Right lobe of liver (tissue), 6 donors: ENCODE results near the gene MCM6. TPM values are rescaled to one million over a fixed set of nuclear protein-coding genes. Genes with fewer than 3 reads are reported as not detected.
"Not testable (repeated sequence)": the region's sequence is repeated elsewhere in the genome, so short reads cannot be mapped to it uniquely, and the experiment has no call there.

Experiments used
- ATAC-seq, 4 donors: fragments of 200-7000 bp; cut with Tn5 transposase; one replicate each; pipeline ENCODE4 v1.9.1; 2020; ENCODE audit warnings: mild to moderate bottlenecking in 4 of 4, moderate library complexity in 4 of 4
- DNase-seq, 3 donors: peaks; one replicate each; pipeline ENCODE4 v3.0.0-alpha.2; 2020
- H3K27ac ChIP-seq, 3 donors: fragments of 200-600 bp; one replicate each; pipeline ENCODE4 v1.8.0; 2022
- H3K27me3 ChIP-seq, 2 donors: fragments of 200-600 bp; one replicate each; pipeline ENCODE4 v1.8.0; 2022
- H3K36me3 ChIP-seq, 4 donors: fragments of 200-600 bp; sonication (generic) in 1 of 4; one replicate each; pipeline versions ENCODE4 v1.5.1 to v1.8.0; 2017 to 2022; ENCODE audit warnings: control low read depth in 1 of 4
- H3K4me1 ChIP-seq, 4 donors: fragments of 200-600 bp; sonication (generic) in 1 of 4; one replicate each; pipeline versions ENCODE4 v1.5.1 to v1.8.0; 2017 to 2022; ENCODE audit warnings: control low read depth in 1 of 4
- H3K4me3 ChIP-seq, 3 donors: fragments of 200-600 bp; one replicate each; pipeline ENCODE4 v1.8.0; 2022
- H3K9me3 ChIP-seq, 4 donors: fragments of 200-600 bp; sonication (generic) in 1 of 4; one replicate each; pipeline versions ENCODE4 v1.5.1 to v1.8.0; 2017 to 2022; ENCODE audit warnings: control low read depth in 1 of 4
- POLR2A ChIP-seq: fragments of 450-650 bp; IDR thresholded peaks from one replicate; pipeline ENCODE4 v1.6.1; 2017; ENCODE audit warnings: antibody characterized with exemption, mild to moderate bottlenecking
- WGBS: methylation state at CpG from one replicate; pipeline ENCODE4 v1.1.6; 2018; ENCODE audit warnings: low coverage, low lambda C conversion rate; ENCODE audit not compliant: insufficient coverage; ENCODE audit errors: missing lambda C conversion rate; 5-methylcytosine and 5-hydroxymethylcytosine counted together
- intact Hi-C, 2 donors: fragments of 100-400 bp; cut with DNase I; formaldehyde crosslinking; loops; one replicate each; pipeline versions ENCODE4 v1.11.2 to v1.14.1; 2022
- total RNA-seq, 6 experiments: library from RNA; depleted of rRNA in 2 of 6; stranded (reverse); fragments of >200 nt in 2 of 6; fragmentation: NEBNext Ultra II Directional in 3 of 6; extraction: Animal tissue kit (Norgen Biotek cat#: 25700) in 3 of 6; gene quantifications; one replicate each; pipeline versions ENCODE4 v1.1.0 to v1.2.4, GENCODE V29; 2016 to 2023
- TF ChIP-seq, protein P1 (sequence below), 4 donors: fragments of 200-600 bp in 3 of 4; fragments of 450-650 bp in 1 of 4; IDR thresholded peaks; one replicate each; pipeline versions ENCODE4 v1.5.1 to v1.8.0; 2016 to 2022; ENCODE audit warnings: antibody characterized with exemption in 4 of 4, mild to moderate bottlenecking in 2 of 4
- donor health status: DM: no; HTN: yes; CAD: no.
- donor health status: DM: no; HTN: no; CAD: no.
- donor health status: DM: no; HTN: no; CAD: no.
- donor health status: DM: no; HTN: yes; CAD: no.
- donor health status: DM: no; HTN: yes; CAD: no.

Gene MCM6
- total RNA-seq, 6 experiments from 2014 or later: 1.5 to 13.2 (median 4.7) TPM

- H3K4me3 ChIP-seq: no peak overlapping the region
- WGBS: 71% methylated on average over 3 of the region's 3 CpGs
These were observed 61.0 kb downstream of the MCM6 start for GRCh38 chr2:135815269-135815668.

GRCh38 chr2:135812907-135813511 is 63.2 kb downstream of the MCM6 start:
- intact Hi-C loops: no loop called here
- H3K9me3 ChIP-seq: no peaks in the 10 kb centered on the region
- no peaks in the 10 kb centered on the region for H3K4me1 ChIP-seq
- DNase-seq (no peak), ATAC-seq (no peak)
- TF ChIP-seq POLR2A: no peak
- TF ChIP-seq, protein P1, sequence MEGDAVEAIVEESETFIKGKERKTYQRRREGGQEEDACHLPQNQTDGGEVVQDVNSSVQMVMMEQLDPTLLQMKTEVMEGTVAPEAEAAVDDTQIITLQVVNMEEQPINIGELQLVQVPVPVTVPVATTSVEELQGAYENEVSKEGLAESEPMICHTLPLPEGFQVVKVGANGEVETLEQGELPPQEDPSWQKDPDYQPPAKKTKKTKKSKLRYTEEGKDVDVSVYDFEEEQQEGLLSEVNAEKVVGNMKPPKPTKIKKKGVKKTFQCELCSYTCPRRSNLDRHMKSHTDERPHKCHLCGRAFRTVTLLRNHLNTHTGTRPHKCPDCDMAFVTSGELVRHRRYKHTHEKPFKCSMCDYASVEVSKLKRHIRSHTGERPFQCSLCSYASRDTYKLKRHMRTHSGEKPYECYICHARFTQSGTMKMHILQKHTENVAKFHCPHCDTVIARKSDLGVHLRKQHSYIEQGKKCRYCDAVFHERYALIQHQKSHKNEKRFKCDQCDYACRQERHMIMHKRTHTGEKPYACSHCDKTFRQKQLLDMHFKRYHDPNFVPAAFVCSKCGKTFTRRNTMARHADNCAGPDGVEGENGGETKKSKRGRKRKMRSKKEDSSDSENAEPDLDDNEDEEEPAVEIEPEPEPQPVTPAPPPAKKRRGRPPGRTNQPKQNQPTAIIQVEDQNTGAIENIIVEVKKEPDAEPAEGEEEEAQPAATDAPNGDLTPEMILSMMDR (IDR thresholded peaks at IDR 0.05): no peak
- H3K27me3 ChIP-seq: no peaks in the 10 kb centered on the region
- no peak overlapping the region for H3K4me3 ChIP-seq
- WGBS: 39% methylated on average over 2 of the region's 2 CpGs
- no peak overlapping the region for H3K27ac ChIP-seq
- no peaks in the 10 kb centered on the region for H3K36me3 ChIP-seq

More at GRCh38 chr2:135815269-135815668, 61.0 kb downstream of the MCM6 start:
- ATAC-seq (no peak), DNase-seq (no peak)
- Histone ChIP-seq H3K4me1 (no peaks in the 10 kb centered on the region), H3K9me3 (no peaks in the 10 kb centered on the region), H3K36me3 (no peaks in the 10 kb centered on the region), H3K27ac (no peak overlapping the region), H3K27me3 (no peaks in the 10 kb centered on the region)
- TF ChIP-seq, protein P1 (IDR thresholded peaks at IDR 0.05): no peak
- no peak for TF ChIP-seq POLR2A
- intact Hi-C loops: no loop called here

DNA sequence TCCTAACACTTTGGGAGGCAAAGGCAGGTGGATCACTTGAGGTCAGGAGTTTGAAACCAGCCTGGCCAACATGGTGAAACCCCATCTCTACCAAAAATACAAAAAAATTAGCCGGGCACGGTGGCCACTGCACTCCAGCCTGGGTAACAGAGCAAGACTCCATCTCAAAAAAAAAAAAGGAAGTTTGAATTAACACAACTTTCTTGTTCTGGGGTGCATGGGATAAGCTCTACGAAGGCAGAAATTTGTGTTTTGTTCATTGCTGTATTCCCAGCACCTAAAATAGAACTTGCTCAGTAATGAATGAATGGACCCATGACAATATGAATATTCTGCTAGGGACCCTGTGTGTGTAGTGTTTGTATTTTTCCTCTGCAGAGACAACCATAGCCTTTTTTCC is 68.4 kb downstream of the MCM6 start:
- intact Hi-C loops, H3K4me3 ChIP-seq, H3K36me3 ChIP-seq, H3K4me1 ChIP-seq, DNase-seq, ATAC-seq, H3K27me3 ChIP-seq, H3K27ac ChIP-seq, H3K9me3 ChIP-seq: not testable (repeated sequence)
- WGBS: 73% methylated on average over 2 of the region's 3 CpGs

- Histone ChIP-seq H3K36me3 (no peaks in the 10 kb centered on the region), H3K27ac (no peak overlapping the region), H3K9me3 (no peaks in the 10 kb centered on the region), H3K4me3 (no peak overlapping the region), H3K27me3 (no peaks in the 10 kb centered on the region), H3K4me1 (no peaks in the 10 kb centered on the region)
- no peak for ATAC-seq
- no peak for TF ChIP-seq POLR2A
- TF ChIP-seq, protein P1 (IDR thresholded peaks at IDR 0.05): no peak
- no peak for DNase-seq
- WGBS: 63% methylated on average over 1 of the region's 2 CpGs
- intact Hi-C loops: no loop called here
These were observed 73.0 kb downstream of the MCM6 start for GRCh38 chr2:135803278-135803677.

GRCh38 chr2:135802350-135802749 is 73.9 kb downstream of the MCM6 start:
- H3K4me3 ChIP-seq: no peak overlapping the region
- no peak for DNase-seq
- ATAC-seq: no peak
- H3K27ac ChIP-seq: no peak overlapping the region
- H3K9me3 ChIP-seq: no peaks in the 10 kb centered on the region
- H3K36me3 ChIP-seq: no peaks in the 10 kb centered on the region
- intact Hi-C loops: no loop called here
- WGBS: 63% methylated on average over 3 of the region's 3 CpGs
- no peaks in the 10 kb centered on the region for H3K27me3 ChIP-seq
- TF ChIP-seq, protein P1 (IDR thresholded peaks at IDR 0.05): no peak
- TF ChIP-seq POLR2A: no peak
- no peaks in the 10 kb centered on the region for H3K4me1 ChIP-seq
